ENCODE measurements around the gene CFAP91. TPM values are rescaled to one million over a fixed set of nuclear protein-coding genes. Genes with fewer than 3 reads are reported as not detected.

Gene CFAP91
- total RNA-seq, 1 experiment from 2014 or later: 1.5 TPM

- H3K4me3 Mint-ChIP-seq (ENCODE audit: low read depth, unreplicated experiment): no peak overlapping the region
- CTCF ChIA-PET: interaction anchor here (1.3 kb wide), 1 partner anchor 218 kb away, joined by 3 read pairs; the partner anchor contains the start of gene TMEM39A
- intact Hi-C loops (cut with micrococcal nuclease; ENCODE audit: unreplicated experiment): loop anchor here (1.0 to 10.0 kb wide), 3 partner anchors 156 to 799 kb away; no protein-coding TSS in a partner anchor
These were observed 21.5 kb upstream of the CFAP91 start for GRCh38 chr3:119681279-119681678.

GRCh38 chr3:119683421-119683820 lies 19.4 kb upstream of the CFAP91 start:
- TF ChIP-seq, protein P1, sequence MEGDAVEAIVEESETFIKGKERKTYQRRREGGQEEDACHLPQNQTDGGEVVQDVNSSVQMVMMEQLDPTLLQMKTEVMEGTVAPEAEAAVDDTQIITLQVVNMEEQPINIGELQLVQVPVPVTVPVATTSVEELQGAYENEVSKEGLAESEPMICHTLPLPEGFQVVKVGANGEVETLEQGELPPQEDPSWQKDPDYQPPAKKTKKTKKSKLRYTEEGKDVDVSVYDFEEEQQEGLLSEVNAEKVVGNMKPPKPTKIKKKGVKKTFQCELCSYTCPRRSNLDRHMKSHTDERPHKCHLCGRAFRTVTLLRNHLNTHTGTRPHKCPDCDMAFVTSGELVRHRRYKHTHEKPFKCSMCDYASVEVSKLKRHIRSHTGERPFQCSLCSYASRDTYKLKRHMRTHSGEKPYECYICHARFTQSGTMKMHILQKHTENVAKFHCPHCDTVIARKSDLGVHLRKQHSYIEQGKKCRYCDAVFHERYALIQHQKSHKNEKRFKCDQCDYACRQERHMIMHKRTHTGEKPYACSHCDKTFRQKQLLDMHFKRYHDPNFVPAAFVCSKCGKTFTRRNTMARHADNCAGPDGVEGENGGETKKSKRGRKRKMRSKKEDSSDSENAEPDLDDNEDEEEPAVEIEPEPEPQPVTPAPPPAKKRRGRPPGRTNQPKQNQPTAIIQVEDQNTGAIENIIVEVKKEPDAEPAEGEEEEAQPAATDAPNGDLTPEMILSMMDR (IDR thresholded peaks at IDR 0.05; ENCODE audit: unreplicated experiment): no peak
- no peaks in the 10 kb centered on the region for H3K4me1 Mint-ChIP-seq (ENCODE audit: low read depth, unreplicated experiment)
- BruUV-seq (replicated peaks): no TSS peak
- CTCF ChIA-PET: no interaction called here
- no peaks in the 10 kb centered on the region for H3K36me3 Mint-ChIP-seq (ENCODE audit: insufficient read depth, unreplicated experiment)
- no peak for DNase-seq
- H3K27ac Mint-ChIP-seq (ENCODE audit: unreplicated experiment): no peak overlapping the region
- intact Hi-C loops (cut with micrococcal nuclease; ENCODE audit: unreplicated experiment): loop anchor here (10.0 kb wide), 1 partner anchor 159 kb away; no protein-coding TSS in a partner anchor
- no peak overlapping the region for H3K4me3 Mint-ChIP-seq (ENCODE audit: low read depth, unreplicated experiment)
- H3K9me3 Mint-ChIP-seq (ENCODE audit: low read depth, unreplicated experiment): peaks cover 3% of the 10 kb centered on the region
- no peaks in the 10 kb centered on the region for H3K27me3 Mint-ChIP-seq (ENCODE audit: unreplicated experiment)

More at GRCh38 chr3:119681279-119681678, 21.5 kb upstream of the CFAP91 start:
- Mint-ChIP-seq H3K9me3 (ENCODE audit: low read depth, unreplicated experiment) (no peaks in the 10 kb centered on the region), H3K27ac (ENCODE audit: unreplicated experiment) (no peak overlapping the region), H3K27me3 (ENCODE audit: unreplicated experiment) (no peaks in the 10 kb centered on the region), H3K4me1 (ENCODE audit: low read depth, unreplicated experiment) (no peaks in the 10 kb centered on the region), H3K36me3 (ENCODE audit: insufficient read depth, unreplicated experiment) (peaks cover 13% of the 10 kb centered on the region)
- TF ChIP-seq, protein P1 (IDR thresholded peaks at IDR 0.05; ENCODE audit: unreplicated experiment): no peak
- no TSS peak for BruUV-seq (replicated peaks)
- DNase-seq: peak; percentile 15

- no peaks in the 10 kb centered on the region for H3K4me1 Mint-ChIP-seq (ENCODE audit: low read depth, unreplicated experiment)
- H3K36me3 Mint-ChIP-seq (ENCODE audit: insufficient read depth, unreplicated experiment): no peaks in the 10 kb centered on the region
- H3K9me3 Mint-ChIP-seq (ENCODE audit: low read depth, unreplicated experiment): peaks cover 3% of the 10 kb centered on the region
- intact Hi-C loops (cut with micrococcal nuclease; ENCODE audit: unreplicated experiment): no loop called here
- CTCF ChIA-PET: no interaction called here
- no TSS peak for BruUV-seq (replicated peaks)
- TF ChIP-seq, protein P1 (IDR thresholded peaks at IDR 0.05; ENCODE audit: unreplicated experiment): no peak
- H3K27ac Mint-ChIP-seq (ENCODE audit: unreplicated experiment): no peak overlapping the region
- H3K4me3 Mint-ChIP-seq (ENCODE audit: low read depth, unreplicated experiment): no peak overlapping the region
- peak; percentile 9 for DNase-seq
- no peaks in the 10 kb centered on the region for H3K27me3 Mint-ChIP-seq (ENCODE audit: unreplicated experiment)
These were observed 12.7 kb upstream of the CFAP91 start for GRCh38 chr3:119690043-119690656.

- H3K27ac Mint-ChIP-seq (ENCODE audit: unreplicated experiment): no peak overlapping the region
- intact Hi-C loops (cut with micrococcal nuclease; ENCODE audit: unreplicated experiment): no loop called here
- no peak for DNase-seq
- H3K36me3 Mint-ChIP-seq (ENCODE audit: insufficient read depth, unreplicated experiment): no peaks in the 10 kb centered on the region
- H3K9me3 Mint-ChIP-seq (ENCODE audit: low read depth, unreplicated experiment): peaks cover 3% of the 10 kb centered on the region
- no TSS peak for BruUV-seq (replicated peaks)
- peaks cover 11% of the 10 kb centered on the region for H3K4me1 Mint-ChIP-seq (ENCODE audit: low read depth, unreplicated experiment)
- CTCF ChIA-PET: no interaction called here
- H3K27me3 Mint-ChIP-seq (ENCODE audit: unreplicated experiment): no peaks in the 10 kb centered on the region
- no peak overlapping the region for H3K4me3 Mint-ChIP-seq (ENCODE audit: low read depth, unreplicated experiment)
- TF ChIP-seq, protein P1 (IDR thresholded peaks at IDR 0.05; ENCODE audit: unreplicated experiment): no peak
These were observed 7.3 kb upstream of the CFAP91 start for GRCh38 chr3:119695480-119695879.
